HCT116 (cell line): ENCODE measurements around the gene PYGB. TPM values are rescaled to one million over a fixed set of nuclear protein-coding genes. Genes with fewer than 3 reads are reported as not detected.

ENCODE experiments used
- ATAC-seq: fragments of 200-7000 bp; cut with Tn5 transposase; 2 replicates; pipeline ENCODE4 v1.9.1; 2020; ENCODE audit warnings: mild to moderate bottlenecking, moderate library complexity
- BruUV-seq: library from RNA; stranded (reverse); fragments of 400-500 nt; replicated peaks from 2 replicates; lab custom pipeline; 2021; lab: Mats Ljungman, UMichigan
- CTCF ChIA-PET: fragments of 300-600 bp; sonication (Branson Sonifier 250); formaldehyde crosslinking; loops from one replicate; lab custom pipeline; 2021; ENCODE audit warnings: antibody characterized with exemption; lab: Charles Lee
- POLR2A ChIA-PET: fragments of 300-600, 350-600 bp; sonication (Branson Sonifier 250); formaldehyde crosslinking; loops from one replicate; lab custom pipeline; 2021; ENCODE audit warnings: antibody characterized with exemption; lab: Charles Lee
- RAD21 ChIA-PET, 2 experiments: fragments of 300-600 bp; sonication (Branson Sonifier 250); formaldehyde crosslinking; loops; one replicate each; lab custom pipeline; 2023; ENCODE audit warnings: low total read pairs in 2 of 2; ENCODE audit not compliant: uncharacterized antibody in 2 of 2, unreplicated experiment in 2 of 2, low non-redundant PET in 1 of 2; lab: Charles Lee
- DNase-seq: peaks from one replicate; pipeline ENCODE4 v3.0.0-alpha.2; 2010; ENCODE audit warnings: low read depth, low spot score
- H2AFZ ChIP-seq: fragments of 200-600 bp; shearing (Covaris generic), sonication (generic); 2 replicates; pipeline ENCODE4 v1.6.1; 2017; ENCODE audit warnings: low read depth, mixed run types, mixed read lengths, antibody characterized with exemption, low read length; ENCODE audit not compliant: poor library complexity, severe bottlenecking
- H3K27ac ChIP-seq: 2 replicates; pipeline ENCODE4 v1.5.1; 2012; ENCODE audit warnings: low read depth, low read length
- H3K27me3 ChIP-seq: fragments of 200-600 bp; sonication (generic); 2 replicates; pipeline ENCODE4 v1.6.1; 2016; ENCODE audit warnings: mixed run types, low read length, mixed read lengths; ENCODE audit not compliant: insufficient read depth
- H3K36me3 ChIP-seq, 2 experiments: fragments of 200-500 bp in 1 of 2; fragments of 200-600 bp in 1 of 2; sonication (Bioruptor generic) in 1 of 2; sonication (generic) in 1 of 2; 2 replicates each; pipeline versions ENCODE4 v1.5.1 to v1.6.1; 2014 to 2016; ENCODE audit warnings: low read length in 2 of 2, inconsistent platforms in 1 of 2, mixed read lengths in 1 of 2, mixed run types in 1 of 2; ENCODE audit not compliant: insufficient read depth in 2 of 2, control insufficient read depth in 1 of 2
- H3K4me1 ChIP-seq, 2 experiments: fragments of 200-600 bp in 1 of 2; sonication (generic) in 1 of 2; 2 replicates each; pipeline versions ENCODE4 v1.5.1 to v1.6.1; 2012 to 2017; ENCODE audit warnings: low read length in 2 of 2, inconsistent platforms in 1 of 2, mild to moderate bottlenecking in 1 of 2, mixed read lengths in 1 of 2, mixed run types in 1 of 2, moderate library complexity in 1 of 2; ENCODE audit not compliant: insufficient read depth in 2 of 2, control insufficient read depth in 1 of 2
- H3K4me2 ChIP-seq: fragments of 200-600 bp; sonication (generic); 2 replicates; pipeline ENCODE4 v1.6.1; 2017; ENCODE audit warnings: mixed run types, low read length, mixed read lengths
- H3K4me3 ChIP-seq, 2 experiments: fragments of 200-600 bp in 1 of 2; sonication (generic) in 1 of 2; replicated peaks in 1 of 2; 2 replicates each; pipeline ENCODE4 v1.5.1; 2011 to 2016; ENCODE audit warnings: low read length in 2 of 2, control low read depth in 1 of 2, low read depth in 1 of 2, mild to moderate bottlenecking in 1 of 2, mixed read lengths in 1 of 2, mixed run types in 1 of 2
- H3K79me2 ChIP-seq: fragments of 200-600 bp; sonication (generic); 2 replicates; pipeline ENCODE4 v1.6.1; 2017; ENCODE audit warnings: mild to moderate bottlenecking, mixed run types, low read length, moderate library complexity, mixed read lengths; ENCODE audit not compliant: insufficient read depth
- H3K9ac ChIP-seq: fragments of 200-600 bp; sonication (generic); 2 replicates; pipeline ENCODE4 v1.6.1; 2016; ENCODE audit warnings: low read length, mixed read lengths
- H3K9me2 ChIP-seq: fragments of 200-600 bp; sonication (generic), shearing (Covaris generic); 2 replicates; pipeline ENCODE4 v1.6.1; 2017; ENCODE audit warnings: mixed run types, mild to moderate bottlenecking, moderate library complexity; ENCODE audit not compliant: insufficient read depth
- H3K9me3 ChIP-seq, 2 experiments: fragments of 200-500 bp in 1 of 2; fragments of 200-600 bp in 1 of 2; sonication (Bioruptor generic) in 1 of 2; sonication (generic) in 1 of 2; 2 replicates each; pipeline ENCODE4 v1.6.1; 2014 to 2017; ENCODE audit warnings: low read length in 2 of 2, mixed read lengths in 2 of 2, inconsistent platforms in 1 of 2, low read depth in 1 of 2, mild to moderate bottlenecking in 1 of 2, mixed run types in 1 of 2, moderate library complexity in 1 of 2; ENCODE audit not compliant: control insufficient read depth in 1 of 2, insufficient read depth in 1 of 2
- H4K20me1 ChIP-seq: fragments of 200-600 bp; sonication (generic), shearing (Covaris generic); 2 replicates; pipeline ENCODE4 v1.6.1; 2017; ENCODE audit warnings: mixed run types, mild to moderate bottlenecking, moderate library complexity; ENCODE audit not compliant: insufficient read depth
- ATF3 ChIP-seq: IDR thresholded peaks from 2 replicates; pipeline ENCODE4 v1.6.1; 2012
- CBX3 ChIP-seq: IDR thresholded peaks from 2 replicates; pipeline ENCODE4 v1.6.1; 2012; ENCODE audit warnings: low read depth
- EGR1 ChIP-seq: IDR thresholded peaks from 2 replicates; pipeline ENCODE4 v1.6.1; 2012; ENCODE audit warnings: low read depth
- ELF1 ChIP-seq: IDR thresholded peaks from 2 replicates; pipeline ENCODE4 v1.6.1; 2012; ENCODE audit warnings: low read depth, borderline replicate concordance
- EZH2phosphoT487 ChIP-seq: fragments of 200-600 bp; IDR thresholded peaks from 2 replicates; pipeline ENCODE4 v1.6.1; 2018; ENCODE audit warnings: antibody characterized with exemption, borderline replicate concordance
- JUND ChIP-seq: IDR thresholded peaks from 2 replicates; pipeline ENCODE4 v1.6.1; 2012
- POLR2AphosphoS5 ChIP-seq: IDR thresholded peaks from 2 replicates; pipeline ENCODE4 v1.6.1; 2011; ENCODE audit warnings: mild to moderate bottlenecking, low read depth, low read length, moderate library complexity
- SRF ChIP-seq: IDR thresholded peaks from 2 replicates; pipeline ENCODE4 v1.6.1; 2012; ENCODE audit warnings: low read depth
- TCF7L2 ChIP-seq: IDR thresholded peaks from 2 replicates; pipeline ENCODE4 v1.7.0; 2011; ENCODE audit warnings: borderline replicate concordance, inconsistent platforms; ENCODE audit not compliant: insufficient read depth, insufficient read length; ENCODE audit errors: extremely low read depth
- YY1 ChIP-seq: IDR thresholded peaks from 2 replicates; pipeline ENCODE4 v1.6.1; 2011; ENCODE audit warnings: low read length, low read depth, moderate library complexity, mild to moderate bottlenecking; ENCODE audit not compliant: insufficient replicate concordance; ENCODE audit errors: extremely low read depth
- ZNF274 ChIP-seq: fragments of 200-500 bp; sonication (Bioruptor generic); IDR thresholded peaks from 2 replicates; pipeline ENCODE4 v1.6.1; 2014; ENCODE audit warnings: mild to moderate bottlenecking, low read depth, low read length, inconsistent platforms
- intact Hi-C: fragments of 100-400 bp; cut with micrococcal nuclease; formaldehyde crosslinking; loops from 2 replicates; pipeline ENCODE4 v1.10.0; 2022
- total RNA-seq: library from RNA; stranded (reverse); gene quantifications from one replicate; pipeline ENCODE4 v1.2.1, GENCODE V29; 2021; ENCODE audit not compliant: unreplicated experiment
- TF ChIP-seq, protein P1 (sequence below): IDR thresholded peaks from 2 replicates; pipeline ENCODE4 v1.6.1; 2012

The PYGB gene
- total RNA-seq, 1 experiment from 2014 or later = 87.8 TPM

- no peaks in the 10 kb centered on the region for H3K9me2 ChIP-seq
- RAD21 ChIA-PET = no interaction called here
- H4K20me1 ChIP-seq = 0 out of 2 replicates have a peak, but pooled peaks cover 5% of the 10 kb centered on the region
- no peak for DNase-seq
- H3K27me3 ChIP-seq = no peaks in the 10 kb centered on the region
- TF ChIP-seq YY1 (no peak), EZH2phosphoT487 (no peak), JUND (no peak), TCF7L2 (no peak), SRF (no peak), EGR1 (no peak), CBX3 (no peak), ELF1 (no peak), ZNF274 (no peak), ATF3 (no peak), POLR2AphosphoS5 (no peak)
- TF ChIP-seq, protein P1, sequence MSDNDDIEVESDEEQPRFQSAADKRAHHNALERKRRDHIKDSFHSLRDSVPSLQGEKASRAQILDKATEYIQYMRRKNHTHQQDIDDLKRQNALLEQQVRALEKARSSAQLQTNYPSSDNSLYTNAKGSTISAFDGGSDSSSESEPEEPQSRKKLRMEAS = no peak
- no peak overlapping the region for H2AFZ ChIP-seq
- H3K36me3 ChIP-seq = peaks cover 2 to 9% of the 10 kb centered on the region in 2 experiments; a peak in 2 of 4 replicates
- CTCF ChIA-PET = no interaction called here
- no peak for ATAC-seq
- intact Hi-C loops = no loop called here
- H3K4me3 ChIP-seq = no peak overlapping the region
- H3K4me2 ChIP-seq = no peak overlapping the region
- POLR2A ChIA-PET = no interaction called here
- no peaks in the 10 kb centered on the region for H3K4me1 ChIP-seq
- no peaks in the 10 kb centered on the region for H3K9me3 ChIP-seq
- no TSS peak for BruUV-seq
- H3K9ac ChIP-seq = no peak overlapping the region
- no peaks in the 10 kb centered on the region; the same call in 1 of the 2 replicates for H3K79me2 ChIP-seq
- H3K27ac ChIP-seq = no peak overlapping the region
These were observed 23.0 kb downstream of the PYGB start for GRCh38 chr20:25270829-25271251.
